GM21447 (cell line): ENCODE measurements around the gene TOR3A.

Experiments used
- ATAC-seq: cut with Tn5 transposase; IDR thresholded peaks from one replicate; pipeline ENCODE4 v1.9.1; 2021; ENCODE audit not compliant: unreplicated experiment

The TOR3A gene

GRCh38 chr1:179066471-179066870, 15.4 kb upstream of the TOR3A start:
- ATAC-seq, result no peak

- no peak for ATAC-seq
Measured at GRCh38 chr1:179077396-179077795, 4.5 kb upstream of the TOR3A start.

- no peak for ATAC-seq
Measured at GRCh38 chr1:179079113-179079761, 2.6 kb upstream of the TOR3A start.

- peak; percentile 32 for ATAC-seq
Measured at GRCh38 chr1:179080866-179081686, 794 bp upstream of the TOR3A start.

GRCh38 chr1:179082333-179082998, 596 bp downstream of the TOR3A start:
- peak; percentile 6 for ATAC-seq

GRCh38 chr1:179082999-179083335, 1.1 kb downstream of the TOR3A start:
- ATAC-seq, result no peak

- ATAC-seq, result no peak
Measured at GRCh38 chr1:179083533-179083932, 1.7 kb downstream of the TOR3A start.

GRCh38 chr1:179087665-179088064, 5.8 kb downstream of the TOR3A start:
- no peak for ATAC-seq

- no peak for ATAC-seq
Measured at GRCh38 chr1:179089827-179090482, 8.1 kb downstream of the TOR3A start.

GRCh38 chr1:179090522-179090921, 8.7 kb downstream of the TOR3A start:
- ATAC-seq, result no peak

- no peak for ATAC-seq
Measured at GRCh38 chr1:179090923-179091322, 9.1 kb downstream of the TOR3A start.

GRCh38 chr1:179091691-179092165, 9.9 kb downstream of the TOR3A start:
- ATAC-seq, result no peak

GRCh38 chr1:179092896-179093461, 11.1 kb downstream of the TOR3A start:
- no peak for ATAC-seq

GRCh38 chr1:179094818-179095217, 12.9 kb downstream of the TOR3A start:
- ATAC-seq, result no peak

- no peak for ATAC-seq
Measured at GRCh38 chr1:179095377-179095776, 13.5 kb downstream of the TOR3A start.

GRCh38 chr1:179095924-179096323, 14.1 kb downstream of the TOR3A start:
- no peak for ATAC-seq

- no peak for ATAC-seq
Measured at GRCh38 chr1:179099891-179100290, 18.0 kb downstream of the TOR3A start.

- no peak for ATAC-seq
Measured at GRCh38 chr1:179101566-179101965, 19.7 kb downstream of the TOR3A start.

- ATAC-seq, result no peak
Measured at GRCh38 chr1:179103999-179104398, 22.1 kb downstream of the TOR3A start.

- ATAC-seq, result no peak
Measured at GRCh38 chr1:179104611-179105250, 22.9 kb downstream of the TOR3A start.

GRCh38 chr1:179105393-179105792, 23.5 kb downstream of the TOR3A start:
- no peak for ATAC-seq
